Measurements from ENCODE around the gene INHBC.
"Not testable (repeated sequence)": the region's sequence is repeated elsewhere in the genome, so short reads cannot be mapped to it uniquely, and the experiment has no call there.

Gene INHBC

DNA sequence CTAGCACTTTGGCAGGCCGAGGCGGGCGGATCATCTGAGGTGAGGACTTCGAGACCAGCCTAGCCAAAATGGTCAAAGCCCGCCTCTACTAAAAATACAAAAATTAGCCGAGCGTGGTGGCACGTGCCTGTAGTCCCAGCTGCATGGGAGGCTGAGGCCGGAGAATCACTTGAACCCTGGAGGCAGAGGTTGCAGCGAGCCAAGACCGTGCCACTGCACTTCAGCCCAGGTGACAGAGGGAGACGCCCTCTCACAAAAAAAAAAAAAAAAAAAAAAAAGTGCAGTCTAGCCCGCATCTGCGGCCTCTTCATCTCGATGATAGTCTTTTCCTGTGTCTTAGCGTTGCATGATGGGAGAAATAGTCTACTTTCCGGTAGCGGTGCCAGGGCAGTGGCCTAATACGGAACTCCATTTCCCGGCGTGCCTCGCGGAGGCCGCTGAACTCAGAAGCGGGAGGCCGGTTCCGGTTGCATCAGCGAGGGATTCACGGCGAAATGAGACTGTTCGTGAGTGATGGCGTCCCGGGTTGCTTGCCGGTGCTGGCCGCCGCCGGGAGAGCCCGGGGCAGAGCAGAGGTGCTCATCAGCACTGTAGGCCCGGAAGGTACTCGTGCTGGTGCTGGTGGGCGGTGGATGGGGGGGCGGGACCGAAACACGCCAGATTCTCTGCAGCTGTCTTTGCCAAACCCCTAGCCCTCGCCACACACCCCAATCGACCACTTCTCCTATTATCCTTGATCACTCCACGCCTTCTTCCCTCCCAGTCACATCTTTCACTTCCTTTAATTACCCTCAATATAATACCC, 53.2 kb downstream of the INHBC start, which contains the start of gene MARS1:
TSS of gene MARS1 (plus strand) at position 472 of the 805 bp plus-strand sequence. CDS start at position 495, 23 bp downstream.
- peak; percentile 93 for DNase-seq

DNA sequence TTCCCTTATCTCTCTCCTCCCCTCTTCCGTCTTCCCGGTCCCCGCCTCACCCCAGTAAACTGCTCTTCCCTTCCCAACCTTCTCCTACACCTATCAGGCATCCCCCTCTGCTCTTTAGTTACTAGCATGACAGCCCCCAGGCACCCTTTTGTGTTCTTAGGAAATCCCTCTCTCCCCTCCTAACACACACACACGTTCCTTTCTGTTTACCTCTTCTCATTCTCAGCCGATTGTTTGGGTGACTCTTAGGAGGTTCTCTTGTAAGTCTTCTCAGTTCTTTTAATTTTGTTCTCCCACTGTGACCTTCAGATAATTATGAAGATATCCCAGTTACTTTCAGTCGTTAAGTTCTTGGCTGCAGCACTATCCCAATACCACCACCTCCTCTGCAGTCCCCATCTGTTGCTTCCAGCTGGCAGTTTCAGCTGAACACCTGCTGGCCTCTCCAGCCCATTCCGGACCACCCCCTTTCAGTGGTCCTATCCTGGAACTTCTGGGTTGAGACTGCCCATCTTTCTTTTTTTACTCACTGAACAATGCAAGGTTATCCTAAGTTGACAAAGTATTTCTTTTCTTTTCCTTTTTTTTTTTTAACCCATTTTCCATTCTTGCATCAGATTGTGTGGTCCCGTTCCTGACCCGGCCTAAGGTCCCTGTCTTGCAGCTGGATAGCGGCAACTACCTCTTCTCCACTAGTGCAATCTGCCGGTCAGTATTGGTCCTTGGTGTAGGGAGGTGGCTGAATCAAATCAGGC, 54.0 kb downstream of the INHBC start:
- peak; percentile 17 for DNase-seq

DNA sequence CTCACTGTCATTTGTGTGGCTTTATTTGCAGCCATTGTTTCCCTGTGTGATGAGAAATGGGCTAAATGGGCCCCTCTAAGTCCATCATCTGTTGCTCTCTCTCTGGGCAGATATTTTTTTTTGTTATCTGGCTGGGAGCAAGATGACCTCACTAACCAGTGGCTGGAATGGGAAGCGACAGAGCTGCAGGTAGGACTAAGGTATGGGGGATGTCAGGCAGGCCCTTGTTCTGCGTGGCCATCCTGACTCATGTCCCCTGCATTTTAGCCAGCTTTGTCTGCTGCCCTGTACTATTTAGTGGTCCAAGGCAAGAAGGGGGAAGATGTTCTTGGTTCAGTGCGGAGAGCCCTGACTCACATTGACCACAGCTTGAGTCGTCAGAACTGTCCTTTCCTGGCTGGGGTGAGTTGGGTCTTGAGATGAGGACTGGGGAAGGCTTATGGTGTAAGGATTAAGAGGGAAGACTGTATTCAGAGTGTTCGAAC, 54.6 kb downstream of the INHBC start:
- no peak for DNase-seq

DNA sequence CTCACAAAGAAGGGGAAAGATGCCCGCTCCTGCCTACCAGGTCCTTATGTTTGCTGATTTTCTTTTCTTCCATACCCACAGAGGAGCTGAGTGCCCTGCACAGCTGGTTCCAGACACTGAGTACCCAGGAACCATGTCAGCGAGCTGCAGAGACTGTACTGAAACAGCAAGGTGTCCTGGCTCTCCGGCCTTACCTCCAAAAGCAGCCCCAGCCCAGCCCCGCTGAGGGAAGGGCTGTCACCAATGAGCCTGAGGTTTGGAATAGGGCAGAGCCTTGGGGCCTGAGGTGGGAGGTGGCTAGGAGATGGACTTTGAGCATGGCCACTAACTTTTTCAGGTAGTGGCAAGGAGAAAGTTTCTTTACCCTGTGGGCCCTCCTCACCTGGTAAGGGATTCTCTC, 55.5 kb downstream of the INHBC start:
- DNase-seq = no peak

DNA sequence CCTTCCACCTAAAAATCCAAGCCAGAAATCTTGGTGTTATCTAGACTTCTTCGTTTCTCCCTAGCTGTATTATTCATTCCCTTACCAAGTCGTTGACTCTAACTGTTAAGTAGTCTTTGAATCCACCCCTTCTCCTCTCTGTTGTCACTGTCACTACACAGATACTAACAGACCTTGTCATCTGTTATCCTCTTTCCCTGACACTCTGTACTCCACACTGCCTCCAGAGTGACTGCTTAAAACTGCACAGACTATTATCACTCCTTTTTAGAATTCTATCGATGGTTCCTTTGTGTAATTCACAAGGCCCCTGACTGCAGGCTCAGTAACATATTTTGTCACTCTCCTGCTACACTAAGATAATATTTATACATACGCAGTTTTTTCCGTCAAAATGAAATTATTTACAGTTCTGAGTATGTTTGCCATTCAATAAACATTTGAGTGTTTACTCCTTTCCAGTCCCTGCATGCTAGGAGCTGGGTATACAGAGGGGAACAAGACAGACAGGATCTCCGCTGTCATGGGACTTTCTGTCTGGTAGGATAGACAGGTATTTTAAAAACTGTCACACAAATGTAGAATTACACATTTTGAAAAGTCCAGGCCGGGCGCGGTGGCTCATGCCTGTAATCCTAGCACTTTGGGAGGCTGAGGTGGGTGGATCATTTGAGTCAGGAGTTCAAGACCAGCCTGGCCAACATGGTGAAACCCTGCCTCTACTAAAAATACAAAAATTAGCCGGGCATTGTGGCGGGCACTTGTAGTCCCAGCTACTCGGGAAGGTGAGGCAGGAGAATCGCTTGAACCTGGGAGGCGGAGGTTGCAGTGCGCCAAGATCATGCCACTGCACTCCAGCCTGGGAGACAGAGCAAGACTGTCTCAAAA, 57.1 kb downstream of the INHBC start:
- DNase-seq = peak; percentile 43

DNA sequence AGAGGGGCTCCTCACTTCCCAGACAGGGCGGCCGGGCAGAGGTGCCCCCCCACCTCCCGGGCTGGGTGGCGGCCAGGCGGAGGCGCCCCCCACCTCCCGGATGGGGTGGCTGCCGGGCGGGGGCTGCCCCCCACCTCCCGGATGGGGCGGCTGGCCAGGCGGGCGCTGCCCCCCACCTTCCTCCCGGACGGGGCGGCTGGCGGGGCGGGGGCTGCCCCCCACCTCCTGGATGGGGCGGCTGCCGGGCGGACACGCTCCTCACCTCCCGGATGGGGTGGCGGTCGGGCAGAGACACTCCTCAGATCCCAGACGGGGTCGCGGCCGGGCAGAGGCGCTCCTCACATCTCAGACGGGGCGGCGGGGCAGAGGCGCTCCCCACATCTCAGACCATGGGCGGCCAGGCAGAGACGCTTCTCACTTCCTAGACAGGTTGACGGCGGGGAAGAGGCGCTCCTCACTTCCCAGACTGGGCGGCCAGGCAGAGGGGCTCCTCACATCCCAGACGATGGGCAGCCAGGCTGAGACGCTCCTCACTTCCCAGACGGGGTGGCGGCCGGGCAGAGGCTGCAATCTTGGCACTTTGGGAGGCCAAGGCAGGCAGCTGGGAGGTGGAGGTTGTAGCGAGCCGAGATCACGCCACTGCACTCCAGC, 60.6 kb downstream of the INHBC start:
- not testable (repeated sequence) for DNase-seq

DNA sequence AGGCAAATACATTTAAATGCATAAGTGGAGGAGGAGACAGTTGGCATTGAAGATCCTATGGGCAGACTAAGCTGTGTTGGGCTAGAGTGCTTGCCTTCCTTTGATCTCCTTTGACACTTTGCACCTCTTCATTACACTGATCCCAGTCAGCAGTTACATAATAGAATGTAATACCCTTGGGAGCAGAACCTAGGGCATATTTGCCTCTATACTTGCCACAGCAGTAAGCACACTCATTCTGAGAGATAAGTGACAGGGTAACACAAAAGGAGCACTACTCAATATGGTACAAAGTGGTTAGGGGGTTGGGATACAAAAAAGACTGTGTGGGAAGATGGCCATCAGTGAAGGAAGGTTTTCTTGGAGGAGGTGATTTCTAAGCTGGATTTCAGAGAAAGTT, 62.2 kb downstream of the INHBC start:
- no peak for DNase-seq

DNA sequence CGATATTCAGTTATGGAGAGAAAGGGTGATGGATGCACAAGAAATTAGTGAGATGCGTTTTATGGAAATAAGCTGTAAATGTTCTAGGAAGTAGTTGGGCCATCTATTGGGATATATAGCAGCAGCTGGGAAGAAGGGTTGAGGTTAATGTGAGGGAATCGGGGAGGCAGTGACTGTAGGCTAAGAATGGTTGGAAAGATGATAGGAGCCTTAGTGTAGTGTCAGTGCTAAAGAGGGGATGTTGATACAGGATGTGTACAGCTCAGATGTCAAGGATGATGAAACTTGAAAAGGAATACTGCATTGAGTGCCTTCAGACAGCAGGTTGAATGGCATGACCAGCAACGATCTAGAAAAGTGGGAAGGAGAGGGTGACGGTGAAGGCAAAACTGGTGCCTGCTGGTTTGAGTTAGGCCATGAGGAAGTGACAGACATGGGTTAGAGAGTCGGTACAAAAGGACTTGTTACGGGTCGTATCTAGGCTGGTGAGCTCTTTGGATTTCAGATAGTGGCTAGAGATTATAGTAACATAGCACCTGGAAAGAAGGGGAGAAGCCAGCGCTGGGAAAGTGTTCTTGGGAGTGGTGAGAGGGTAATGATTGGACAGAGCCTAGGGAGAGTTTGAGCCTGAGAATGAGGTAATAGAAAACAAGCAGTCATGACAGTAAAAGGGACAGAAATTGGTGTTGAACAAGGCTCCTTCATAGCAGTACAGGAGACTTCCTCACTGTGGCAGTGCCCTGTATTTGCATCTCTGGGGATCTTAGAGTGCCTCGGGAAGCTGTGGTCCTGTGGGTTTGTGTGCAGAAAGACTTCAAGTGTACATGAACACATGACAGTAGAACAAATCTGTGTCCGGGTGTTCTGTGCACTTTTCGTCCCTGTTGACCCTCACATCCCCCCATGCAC, 62.9 kb downstream of the INHBC start:
- no peak for DNase-seq

DNA sequence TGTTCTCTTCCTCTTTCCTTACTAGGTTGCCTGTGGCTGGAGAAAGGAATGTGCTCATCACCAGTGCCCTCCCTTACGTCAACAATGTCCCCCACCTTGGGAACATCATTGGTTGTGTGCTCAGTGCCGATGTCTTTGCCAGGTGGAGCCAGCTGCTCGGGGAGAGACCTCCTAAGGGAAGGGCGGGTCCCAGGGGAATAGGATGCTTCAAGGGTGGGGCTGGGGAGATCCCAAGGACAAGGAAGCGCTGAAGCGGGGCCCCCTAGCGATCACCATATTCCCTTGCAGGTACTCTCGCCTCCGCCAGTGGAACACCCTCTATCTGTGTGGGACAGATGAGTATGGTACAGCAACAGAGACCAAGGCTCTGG, 63.5 kb downstream of the INHBC start:
- no peak for DNase-seq

DNA sequence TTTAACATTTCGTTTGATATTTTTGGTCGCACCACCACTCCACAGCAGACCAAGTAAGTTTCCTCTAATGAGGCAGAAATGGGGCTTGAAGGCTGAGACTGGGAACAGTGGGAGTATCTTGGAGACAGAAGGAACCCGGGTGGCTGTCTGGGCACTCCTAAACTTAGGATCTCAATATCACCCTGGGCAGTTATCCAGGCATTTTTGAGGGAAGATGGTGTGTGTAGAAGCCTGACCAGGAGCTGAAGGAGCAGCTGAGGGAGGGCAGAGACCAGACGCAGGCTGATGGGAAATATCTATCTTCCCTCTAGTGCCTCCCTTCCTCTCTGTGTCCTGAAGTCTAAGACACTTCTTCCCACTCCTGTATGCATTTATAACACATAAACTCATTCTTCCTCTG, 64.0 kb downstream of the INHBC start:
- no peak for DNase-seq

DNA sequence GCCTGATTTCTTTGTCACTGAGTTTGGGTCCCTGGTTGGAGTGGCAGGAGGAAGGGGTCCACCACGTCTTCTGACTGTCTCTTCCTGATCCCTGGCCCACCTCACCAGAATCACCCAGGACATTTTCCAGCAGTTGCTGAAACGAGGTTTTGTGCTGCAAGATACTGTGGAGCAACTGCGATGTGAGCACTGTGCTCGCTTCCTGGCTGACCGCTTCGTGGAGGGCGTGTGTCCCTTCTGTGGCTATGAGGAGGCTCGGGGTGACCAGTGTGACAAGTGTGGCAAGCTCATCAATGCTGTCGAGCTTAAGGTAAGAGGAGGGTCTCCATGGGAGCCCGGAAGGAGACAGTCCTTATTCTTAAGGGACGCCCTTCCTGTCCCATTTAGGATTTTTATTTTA, 65.6 kb downstream of the INHBC start:
- no peak for DNase-seq

Data from NCI-H1694 treated with DMSO at 0.1 percent for 48 hours (cell line).